Calu3 (cell line): Measurements from ENCODE around the gene SMURF1. TPM values are rescaled to one million over a fixed set of nuclear protein-coding genes. Genes with fewer than 3 reads are reported as not detected.
"Not testable (repeated sequence)": the region's sequence is repeated elsewhere in the genome, so short reads cannot be mapped to it uniquely, and the experiment has no call there.

Source experiments
- BruUV-seq: library from RNA; stranded (reverse); fragments of 400-500 nt; replicated peaks from 2 replicates; lab custom pipeline; 2021; lab: Mats Ljungman, UMichigan
- CTCF ChIA-PET: fragments of 300-600 bp; sonication (Branson Sonifier 250); formaldehyde crosslinking; loops from one replicate; lab custom pipeline; 2022; ENCODE audit warnings: antibody characterized with exemption; lab: Charles Lee
- DNase-seq: peaks from one replicate; pipeline ENCODE4 v3.0.0; 2022
- H3K27ac Mint-ChIP-seq: one replicate; pipeline ENCODE4 v1.8.0; 2022; ENCODE audit warnings: mixed read lengths; ENCODE audit not compliant: unreplicated experiment
- H3K27me3 Mint-ChIP-seq: one replicate; pipeline ENCODE4 v1.8.0; 2022; ENCODE audit warnings: mixed read lengths; ENCODE audit not compliant: unreplicated experiment
- H3K36me3 Mint-ChIP-seq: one replicate; pipeline ENCODE4 v1.8.0; 2022; ENCODE audit warnings: mild to moderate bottlenecking, moderate library complexity, mixed read lengths; ENCODE audit not compliant: insufficient read depth, unreplicated experiment
- H3K4me1 Mint-ChIP-seq: one replicate; pipeline ENCODE4 v1.8.0; 2022; ENCODE audit warnings: mild to moderate bottlenecking, low read depth, mixed read lengths; ENCODE audit not compliant: unreplicated experiment
- H3K4me3 Mint-ChIP-seq: one replicate; pipeline ENCODE4 v1.8.0; 2022; ENCODE audit warnings: mild to moderate bottlenecking, low read depth, moderate library complexity, mixed read lengths; ENCODE audit not compliant: unreplicated experiment
- H3K9me3 Mint-ChIP-seq: one replicate; pipeline ENCODE4 v1.8.0; 2022; ENCODE audit warnings: low read depth, mixed read lengths; ENCODE audit not compliant: unreplicated experiment
- intact Hi-C: fragments of 100-400 bp; cut with micrococcal nuclease; formaldehyde crosslinking; loops from one replicate; pipeline ENCODE4 v1.10.0; 2022; ENCODE audit not compliant: unreplicated experiment
- total RNA-seq: library from RNA; stranded (reverse); gene quantifications from 2 replicates; pipeline ENCODE4 v1.2.3, GENCODE V29; 2022
- TF ChIP-seq, protein P1 (sequence below): fragments of 200-600 bp; IDR thresholded peaks from one replicate; pipeline ENCODE4 v1.8.0; 2022; ENCODE audit warnings: antibody characterized with exemption; ENCODE audit not compliant: unreplicated experiment

Gene SMURF1
- total RNA-seq, 1 experiment from 2014 or later: 29.7 TPM

DNA sequence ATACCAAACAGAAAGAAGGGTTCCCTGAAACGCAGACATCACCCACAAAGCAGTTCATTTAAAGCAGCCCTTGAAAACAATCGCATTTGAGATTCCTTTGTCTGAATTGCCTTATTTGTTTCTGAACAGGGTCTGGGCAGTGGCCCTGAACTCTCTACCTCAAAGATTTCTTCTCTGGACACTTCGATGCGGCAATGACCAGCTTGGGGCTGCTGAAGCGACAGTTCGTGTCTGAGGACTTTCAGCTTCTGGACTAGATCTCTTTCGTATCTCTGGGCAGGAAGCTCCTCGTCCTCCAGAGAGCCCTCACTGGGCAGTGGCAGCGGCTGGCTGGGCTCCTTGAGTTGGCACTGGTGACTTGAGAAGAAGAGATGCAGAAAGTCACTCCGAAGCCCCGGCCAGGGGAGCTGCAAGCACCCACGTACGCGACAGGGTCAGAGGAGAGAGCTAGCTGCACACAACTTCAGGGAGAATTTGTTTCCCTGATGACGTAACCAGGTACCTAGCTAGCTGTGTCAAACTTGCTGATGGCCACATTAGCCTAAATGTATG lies 96.3 kb downstream of the SMURF1 start:
- Mint-ChIP-seq H3K9me3 (no peaks in the 10 kb centered on the region), H3K27ac (no peak overlapping the region), H3K4me3 (no peak overlapping the region), H3K4me1 (peaks cover 14% of the 10 kb centered on the region), H3K36me3 (peaks cover 85% of the 10 kb centered on the region), H3K27me3 (no peaks in the 10 kb centered on the region)
- no peak for DNase-seq
- intact Hi-C loops: no loop called here
- BruUV-seq: no TSS peak
- CTCF ChIA-PET: no interaction called here
- TF ChIP-seq, protein P1, sequence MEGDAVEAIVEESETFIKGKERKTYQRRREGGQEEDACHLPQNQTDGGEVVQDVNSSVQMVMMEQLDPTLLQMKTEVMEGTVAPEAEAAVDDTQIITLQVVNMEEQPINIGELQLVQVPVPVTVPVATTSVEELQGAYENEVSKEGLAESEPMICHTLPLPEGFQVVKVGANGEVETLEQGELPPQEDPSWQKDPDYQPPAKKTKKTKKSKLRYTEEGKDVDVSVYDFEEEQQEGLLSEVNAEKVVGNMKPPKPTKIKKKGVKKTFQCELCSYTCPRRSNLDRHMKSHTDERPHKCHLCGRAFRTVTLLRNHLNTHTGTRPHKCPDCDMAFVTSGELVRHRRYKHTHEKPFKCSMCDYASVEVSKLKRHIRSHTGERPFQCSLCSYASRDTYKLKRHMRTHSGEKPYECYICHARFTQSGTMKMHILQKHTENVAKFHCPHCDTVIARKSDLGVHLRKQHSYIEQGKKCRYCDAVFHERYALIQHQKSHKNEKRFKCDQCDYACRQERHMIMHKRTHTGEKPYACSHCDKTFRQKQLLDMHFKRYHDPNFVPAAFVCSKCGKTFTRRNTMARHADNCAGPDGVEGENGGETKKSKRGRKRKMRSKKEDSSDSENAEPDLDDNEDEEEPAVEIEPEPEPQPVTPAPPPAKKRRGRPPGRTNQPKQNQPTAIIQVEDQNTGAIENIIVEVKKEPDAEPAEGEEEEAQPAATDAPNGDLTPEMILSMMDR: no peak

DNA sequence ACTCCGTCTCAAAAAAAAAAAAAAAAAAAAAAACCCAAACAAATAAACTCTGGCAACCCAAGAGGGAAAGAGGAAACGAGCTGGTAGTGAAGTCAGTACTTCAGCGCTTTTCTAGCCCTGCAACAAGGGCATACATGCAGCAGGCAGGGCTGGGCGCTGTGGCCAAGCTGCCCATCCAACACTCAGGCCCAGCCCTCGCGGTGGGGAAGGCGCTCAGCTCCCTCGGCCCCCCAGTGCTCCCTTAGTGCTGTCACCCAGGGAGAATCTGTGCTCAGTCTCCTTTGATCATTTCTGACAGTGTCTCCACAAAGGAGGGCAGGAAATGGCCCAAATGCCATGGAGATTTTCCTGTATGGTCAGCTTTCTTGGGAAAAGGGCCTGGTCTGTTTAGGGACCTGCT lies 97.2 kb downstream of the SMURF1 start:
- Mint-ChIP-seq H3K27ac (no peak overlapping the region), H3K27me3 (no peaks in the 10 kb centered on the region), H3K4me1 (peaks cover 12% of the 10 kb centered on the region), H3K4me3 (no peak overlapping the region), H3K9me3 (no peaks in the 10 kb centered on the region), H3K36me3 (peaks cover 84% of the 10 kb centered on the region)
- TF ChIP-seq, protein P1: no peak
- no peak for DNase-seq
- intact Hi-C loops: no loop called here
- CTCF ChIA-PET: no interaction called here
- BruUV-seq: no TSS peak

DNA sequence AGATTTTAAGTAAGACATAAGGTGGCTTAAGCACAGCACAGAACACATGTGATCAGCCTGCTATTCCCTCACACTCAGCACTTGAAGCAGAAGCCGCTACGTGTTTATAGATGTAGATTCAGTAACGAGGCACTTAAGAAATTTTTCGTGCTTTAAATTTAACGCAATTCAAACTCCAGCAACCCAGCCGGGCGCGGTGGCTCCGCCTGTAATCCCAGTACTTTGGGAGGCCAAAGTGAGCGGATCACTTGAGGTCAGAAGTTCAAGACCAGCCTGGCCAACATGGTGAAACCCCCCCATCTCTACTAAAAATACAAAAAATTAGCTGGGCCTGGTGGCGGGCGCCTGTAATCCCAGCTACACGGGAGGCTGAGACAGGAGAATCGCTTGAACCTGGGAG lies 97.6 kb downstream of the SMURF1 start:
- BruUV-seq, H3K27me3 Mint-ChIP-seq, H3K9me3 Mint-ChIP-seq, H3K4me1 Mint-ChIP-seq, CTCF ChIA-PET, DNase-seq, H3K27ac Mint-ChIP-seq, intact Hi-C loops, H3K4me3 Mint-ChIP-seq: not testable (repeated sequence)
- H3K36me3 Mint-ChIP-seq: peaks cover 84% of the 10 kb centered on the region

DNA sequence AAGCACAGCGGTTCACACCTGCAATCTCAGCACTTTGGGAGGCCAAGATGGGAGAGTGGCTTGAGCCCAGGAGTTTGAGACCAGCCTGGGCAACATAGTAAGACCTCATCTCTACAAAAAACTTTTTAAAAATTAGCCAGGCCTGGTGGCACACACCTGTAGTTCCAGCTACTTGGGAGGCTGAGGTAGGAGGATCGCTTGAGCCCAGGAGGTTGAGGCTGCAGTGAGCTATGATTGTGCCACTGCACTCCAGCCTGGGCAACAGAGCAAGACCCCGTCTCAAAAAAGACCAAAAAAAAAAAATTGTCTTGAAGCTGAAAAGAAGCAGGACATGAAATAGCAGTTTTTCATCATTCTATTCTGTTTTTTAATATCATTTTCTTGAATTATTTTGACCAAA lies 99.0 kb downstream of the SMURF1 start:
- BruUV-seq, H3K4me1 Mint-ChIP-seq, DNase-seq, H3K9me3 Mint-ChIP-seq, CTCF ChIA-PET, H3K27me3 Mint-ChIP-seq, H3K27ac Mint-ChIP-seq, H3K4me3 Mint-ChIP-seq: not testable (repeated sequence)
- peaks cover 84% of the 10 kb centered on the region for H3K36me3 Mint-ChIP-seq
- intact Hi-C loops: loop anchor here (5.0 kb wide), 1 partner anchor 82 kb away; no protein-coding TSS in a partner anchor

DNA sequence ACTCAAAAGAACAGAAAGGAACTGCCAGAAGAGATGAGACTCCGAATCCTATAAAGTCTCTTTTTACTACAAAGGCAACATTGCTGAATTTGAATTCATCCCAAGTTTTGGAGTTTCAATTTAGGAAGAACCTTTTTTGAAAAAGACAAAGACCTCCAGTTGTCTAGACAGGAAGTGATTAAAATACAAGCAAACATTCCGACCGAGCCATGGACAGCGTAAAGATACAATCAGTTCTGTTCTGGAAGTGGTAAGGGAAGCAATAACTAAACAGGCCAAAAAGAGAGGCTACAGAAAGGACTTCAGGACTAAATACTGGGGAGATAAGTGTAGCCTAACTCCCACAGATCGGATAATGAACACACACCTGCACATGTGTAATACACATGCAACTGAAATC lies 101.0 kb downstream of the SMURF1 start:
- H3K4me3 Mint-ChIP-seq: no peak overlapping the region
- no peaks in the 10 kb centered on the region for H3K9me3 Mint-ChIP-seq
- no TSS peak for BruUV-seq
- no peak overlapping the region for H3K27ac Mint-ChIP-seq
- peaks cover 83% of the 10 kb centered on the region for H3K36me3 Mint-ChIP-seq
- TF ChIP-seq, protein P1: no peak
- CTCF ChIA-PET: no interaction called here
- DNase-seq: no peak
- intact Hi-C loops: loop anchor here (5.0 kb wide), 1 partner anchor 84 kb away; no protein-coding TSS in a partner anchor
- no peaks in the 10 kb centered on the region for H3K27me3 Mint-ChIP-seq
- H3K4me1 Mint-ChIP-seq: peaks cover 10% of the 10 kb centered on the region
